DOHH2 (cell line): ENCODE measurements around the gene FAM227A.

ENCODE experiments used
- CTCF ChIP-seq: fragments of 200-600 bp; sonication (generic); IDR thresholded peaks from one replicate; pipeline ENCODE4 v1.5.1; 2014; ENCODE audit warnings: antibody characterized with exemption, mild to moderate bottlenecking, low read depth, low read length; ENCODE audit not compliant: poor library complexity, severe bottlenecking
- EZH2phosphoT487 ChIP-seq: fragments of 200-600 bp; sonication (generic); IDR thresholded peaks from 2 replicates; pipeline ENCODE4 v1.6.1; 2017; ENCODE audit warnings: borderline replicate concordance, mild to moderate bottlenecking, antibody characterized with exemption, low read length, moderate library complexity, mixed read lengths

GRCh38 chr22:38645430-38645829 is 10.8 kb downstream of the FAM227A start:
- no peak for TF ChIP-seq CTCF
- TF ChIP-seq EZH2phosphoT487, result no peak
